ENCODE data around the gene IMPA2.
"Not testable (repeated sequence)": the region's sequence is repeated elsewhere in the genome, so short reads cannot be mapped to it uniquely, and the experiment has no call there.

IMPA2 gene

GRCh38 chr18:12029786-12030584, 48.7 kb downstream of the IMPA2 start:
- no peak for DNase-seq (ENCODE audit: low spot score)

GRCh38 chr18:12030670-12031069, 49.4 kb downstream of the IMPA2 start:
- DNase-seq (ENCODE audit: low spot score), result no peak

GRCh38 chr18:12031181-12031580, 49.9 kb downstream of the IMPA2 start:
- DNase-seq (ENCODE audit: low spot score), result no peak

GRCh38 chr18:12031846-12032245, 50.5 kb downstream of the IMPA2 start:
- peak; percentile 67 for DNase-seq (ENCODE audit: low spot score)

- DNase-seq (ENCODE audit: low spot score), result peak; percentile 45
These were observed 51.7 kb downstream of the IMPA2 start for GRCh38 chr18:12032786-12033642.

GRCh38 chr18:12033643-12034025, 52.3 kb downstream of the IMPA2 start:
- no peak for DNase-seq (ENCODE audit: low spot score)

GRCh38 chr18:12034241-12035100, 53.2 kb downstream of the IMPA2 start:
- no peak for DNase-seq (ENCODE audit: low spot score)

GRCh38 chr18:12035481-12035880, 54.2 kb downstream of the IMPA2 start:
- no peak for DNase-seq (ENCODE audit: low spot score)

GRCh38 chr18:12036201-12036751, 55.0 kb downstream of the IMPA2 start:
- no peak for DNase-seq (ENCODE audit: low spot score)

- DNase-seq (ENCODE audit: low spot score), result peak; percentile 25
These were observed 56.9 kb downstream of the IMPA2 start for GRCh38 chr18:12038082-12038638.

GRCh38 chr18:12038639-12039539, 57.6 kb downstream of the IMPA2 start:
- peak; percentile 91 for DNase-seq (ENCODE audit: low spot score)

- DNase-seq (ENCODE audit: low spot score), result not testable (repeated sequence)
These were observed 58.2 kb downstream of the IMPA2 start for GRCh38 chr18:12039540-12039930.

- DNase-seq (ENCODE audit: low spot score), result peak; percentile 81
These were observed 60.3 kb downstream of the IMPA2 start for GRCh38 chr18:12041561-12041960.

- DNase-seq (ENCODE audit: low spot score), result no peak
These were observed 62.5 kb downstream of the IMPA2 start for GRCh38 chr18:12043811-12044210.

GRCh38 chr18:12044591-12044990, 63.3 kb downstream of the IMPA2 start:
- DNase-seq (ENCODE audit: low spot score), result no peak

GRCh38 chr18:12046046-12046750, 64.9 kb downstream of the IMPA2 start:
- no peak for DNase-seq (ENCODE audit: low spot score)

- no peak for DNase-seq (ENCODE audit: low spot score)
These were observed 65.5 kb downstream of the IMPA2 start for GRCh38 chr18:12046751-12047335.

GRCh38 chr18:12048010-12048826, 66.9 kb downstream of the IMPA2 start:
- DNase-seq (ENCODE audit: low spot score), result no peak

- DNase-seq (ENCODE audit: low spot score), result peak; percentile 37
These were observed 67.5 kb downstream of the IMPA2 start for GRCh38 chr18:12048827-12049175.

Measured in AG08396 (cell line).